H1 (cell line): Measurements from ENCODE around the gene FAM24A. TPM values are rescaled to one million over a fixed set of nuclear protein-coding genes. Genes with fewer than 3 reads are reported as not detected.
A peak's percentile ranks its signal among the peaks of the same experiment; 100 is the strongest.

Experiments
- BRCA1 ChIP-seq: IDR thresholded peaks from 2 replicates; pipeline ENCODE4 v1.6.1; 2012; ENCODE audit warnings: low read depth, low read length, improper control_type of control experiment
- CBX8 ChIP-seq: fragments of 300-800, 300-1000 bp; sonication (generic); IDR thresholded peaks from 2 replicates; pipeline ENCODE4 v1.7.1; 2016; ENCODE audit warnings: low read depth, low read length, borderline replicate concordance
- CHD7 ChIP-seq: fragments of 300-600 bp; sonication (generic); IDR thresholded peaks from 2 replicates; pipeline ENCODE4 v1.7.1; 2012; ENCODE audit warnings: low read length, moderate library complexity, mild to moderate bottlenecking, inconsistent platforms; ENCODE audit not compliant: insufficient replicate concordance
- CTBP2 ChIP-seq: IDR thresholded peaks from 2 replicates; pipeline ENCODE4 v1.7.0; 2011; ENCODE audit warnings: borderline replicate concordance, mild to moderate bottlenecking, moderate library complexity, mixed read lengths, low read length; ENCODE audit not compliant: insufficient read depth, insufficient read length
- HDAC2 ChIP-seq, 2 experiments: fragments of 300-600 bp in 1 of 2; sonication (generic) in 1 of 2; IDR thresholded peaks; 2 replicates each; pipeline ENCODE4 v1.6.1; 2011 to 2012; ENCODE audit warnings: low read depth in 2 of 2, low read length in 2 of 2, mild to moderate bottlenecking in 2 of 2, moderate library complexity in 2 of 2, borderline replicate concordance in 1 of 2, inconsistent platforms in 1 of 2
- KDM4A ChIP-seq: IDR thresholded peaks from one replicate; pipeline ENCODE4 v1.7.1; 2012; ENCODE audit warnings: low read depth, mild to moderate bottlenecking, moderate library complexity, low read length, inconsistent platforms; ENCODE audit not compliant: severe bottlenecking
- TAF1 ChIP-seq: IDR thresholded peaks from 2 replicates; pipeline ENCODE4 v1.6.1; 2011; ENCODE audit warnings: mild to moderate bottlenecking, low read depth, low read length
- TEAD4 ChIP-seq: IDR thresholded peaks from 2 replicates; pipeline ENCODE4 v1.6.1; 2012; ENCODE audit warnings: low read depth, low read length, inconsistent platforms, mixed read lengths
- polyA plus RNA-seq, 7 experiments: library from polyadenylated mRNA; depleted of rRNA in 3 of 7; stranded (reverse) in 5 of 7; unstranded in 2 of 7; fragments of >200 nt in 5 of 7; fragments of 200-250 nt in 2 of 7; gene quantifications; 1 replicate in 5 of 7; 2 replicates in 1 of 7; 4 replicates in 1 of 7; pipeline versions ENCODE4 v1.2.1 to v1.2.3, GENCODE V29; 2011 to 2013; ENCODE audit warnings: missing spikeins in 2 of 7, mixed read lengths in 2 of 7
- total RNA-seq: library from RNA; stranded (reverse); fragmentation: NEBNext Ultra II Directional; extraction: Animal tissue kit (Norgen Biotek cat#: 25700); gene quantifications from 2 replicates; pipeline ENCODE4 v1.2.1, GENCODE V29; 2021

FAM24A gene
- total and polyA plus RNA-seq, 2 of the 8 experiments (the other 6 are each of a cell fraction or from before 2014, with no cell fraction given) = not detected

DNA sequence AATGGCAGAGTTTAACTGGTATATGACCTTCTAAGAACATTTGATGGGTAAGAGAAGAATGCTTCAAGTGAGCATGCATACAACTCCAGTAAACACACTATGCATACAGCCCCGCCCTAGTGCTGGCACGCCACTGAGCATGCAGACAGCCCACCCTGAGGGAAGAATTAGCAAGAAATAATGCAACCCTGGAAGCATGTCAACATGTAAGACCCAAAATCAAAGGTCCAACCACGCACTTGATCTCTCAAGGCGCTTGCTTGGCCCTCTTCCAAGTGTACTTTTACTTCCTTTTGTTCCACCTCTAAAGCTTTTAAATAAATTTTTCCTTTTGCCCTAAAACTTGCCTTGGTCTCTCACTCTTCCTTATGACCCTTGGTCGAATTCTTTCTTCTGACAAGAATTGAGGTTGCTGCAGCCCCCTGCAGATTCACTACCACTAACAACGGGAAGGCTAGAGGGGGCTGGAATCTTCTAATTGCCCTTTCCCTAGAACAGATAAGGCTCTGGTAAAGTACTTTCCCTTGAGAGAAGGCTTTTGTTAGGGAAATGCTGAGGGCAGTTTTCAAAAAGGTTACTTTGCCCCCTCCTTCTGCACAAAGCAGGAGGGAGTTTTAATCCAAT, 34.5 kb upstream of the FAM24A start (continued):
- TF ChIP-seq CHD7 (peak; percentile 14), CBX8 (no peak), CTBP2 (no peak), KDM4A (peak; percentile 18), HDAC2 (IDR thresholded peaks at IDR 0.05; ENCODE audit: borderline replicate concordance in 1 of 2, low read depth in 2 of 2, low read length in 2 of 2) (peak in 1 of 2 experiments; percentile 83; a peak in 1 of 4 replicates), BRCA1 (no peak), TEAD4 (0 out of 2 replicates have a peak, but pooled peaks have one; percentile 49), TAF1 (peak; percentile 12; the same call in 1 of the 2 replicates)
